Fibroblast of lung (primary cell): ENCODE data around the gene GNG7. TPM values are rescaled to one million over a fixed set of nuclear protein-coding genes. Genes with fewer than 3 reads are reported as not detected.
"Not testable (repeated sequence)": the region's sequence is repeated elsewhere in the genome, so short reads cannot be mapped to it uniquely, and the experiment has no call there.

Source experiments
- DNase-seq, 2 donors: peaks; one replicate each; pipeline versions ENCODE4 v3.0.0 to v3.0.0-alpha.2; 2010; ENCODE audit warnings: low read depth in 2 of 2
- H2AFZ ChIP-seq: 2 replicates; pipeline ENCODE4 v1.5.1; 2012; ENCODE audit warnings: low read length, control low read depth, inconsistent platforms
- H3K27ac ChIP-seq: 2 replicates; pipeline ENCODE4 v1.5.1; 2011; ENCODE audit warnings: low read length, control low read depth; ENCODE audit not compliant: insufficient read depth
- H3K27me3 ChIP-seq: 2 replicates; pipeline ENCODE4 v1.5.1; 2011; ENCODE audit warnings: mild to moderate bottlenecking, low read length; ENCODE audit not compliant: control insufficient read depth, insufficient read depth
- H3K36me3 ChIP-seq: 2 replicates; pipeline ENCODE4 v1.5.1; 2011; ENCODE audit warnings: low read length; ENCODE audit not compliant: control insufficient read depth, insufficient read depth
- H3K4me1 ChIP-seq: 2 replicates; pipeline ENCODE4 v1.5.1; 2011; ENCODE audit warnings: low read length; ENCODE audit not compliant: control insufficient read depth, insufficient read depth; ENCODE audit errors: extremely low read depth
- H3K4me2 ChIP-seq: 2 replicates; pipeline ENCODE4 v1.5.1; 2011; ENCODE audit warnings: low read length, control low read depth; ENCODE audit not compliant: insufficient read depth; ENCODE audit errors: extremely low read depth
- H3K4me3 ChIP-seq, 4 experiments: fragments of 200-600 bp in 1 of 4; sonication (generic) in 1 of 4; replicated peaks in 1 of 4; 2 replicates each; pipeline ENCODE4 v1.5.1; 2011 to 2016; ENCODE audit warnings: low read length in 4 of 4, low read depth in 3 of 4, mild to moderate bottlenecking in 3 of 4, control low read depth in 2 of 4, inconsistent platforms in 1 of 4, mixed read lengths in 1 of 4; ENCODE audit not compliant: insufficient read depth in 1 of 4; ENCODE audit errors: control extremely low read depth in 1 of 4
- H3K79me2 ChIP-seq: 2 replicates; pipeline ENCODE4 v1.5.1; 2012; ENCODE audit warnings: mild to moderate bottlenecking, low read length, inconsistent platforms; ENCODE audit not compliant: control insufficient read depth, insufficient read depth
- H3K9ac ChIP-seq: 2 replicates; pipeline ENCODE4 v1.5.1; 2011; ENCODE audit warnings: mild to moderate bottlenecking, low read length, control low read depth; ENCODE audit not compliant: insufficient read depth
- H3K9me3 ChIP-seq: 2 replicates; pipeline ENCODE4 v1.5.1; 2012; ENCODE audit warnings: low read depth, low read length; ENCODE audit not compliant: control insufficient read depth, insufficient read depth
- H4K20me1 ChIP-seq: 2 replicates; pipeline ENCODE4 v1.5.1; 2011; ENCODE audit warnings: low read length; ENCODE audit not compliant: control insufficient read depth, insufficient read depth; ENCODE audit errors: extremely low read depth
- EZH2 ChIP-seq: IDR thresholded peaks from 2 replicates; pipeline ENCODE4 v1.5.1; 2012; ENCODE audit warnings: low read length, control low read depth, mild to moderate bottlenecking; ENCODE audit errors: missing control alignments
- polyA plus RNA-seq, 2 donors: library from polyadenylated mRNA; depleted of rRNA in 1 of 2; stranded (reverse) in 1 of 2; unstranded in 1 of 2; fragments of >200 nt; gene quantifications; 2 replicates each; pipeline ENCODE4 v1.2.1, GENCODE V29; 2011 to 2012; ENCODE audit warnings: missing spikeins in 1 of 2
- total RNA-seq: library from RNA; depleted of rRNA; stranded (reverse); fragments of >200 nt; gene quantifications from 2 replicates; pipeline ENCODE4 v1.2.1, GENCODE V29; 2014
- TF ChIP-seq, protein P1 (sequence below), 2 donors: IDR thresholded peaks in 1 of 2; conservative IDR thresholded peaks in 1 of 2; 1 replicate in 1 of 2; 2 replicates in 1 of 2; pipeline ENCODE4 v1.5.1; 2011 to 2012; ENCODE audit warnings: low read length in 2 of 2, control low read depth in 1 of 2, inconsistent platforms in 1 of 2, low read depth in 1 of 2, mild to moderate bottlenecking in 1 of 2

Gene GNG7
- total and polyA plus RNA-seq, 2 donors (not counting 1 experiment from before 2014, with no cell fraction given), result 0.27 to 0.83 TPM

DNA sequence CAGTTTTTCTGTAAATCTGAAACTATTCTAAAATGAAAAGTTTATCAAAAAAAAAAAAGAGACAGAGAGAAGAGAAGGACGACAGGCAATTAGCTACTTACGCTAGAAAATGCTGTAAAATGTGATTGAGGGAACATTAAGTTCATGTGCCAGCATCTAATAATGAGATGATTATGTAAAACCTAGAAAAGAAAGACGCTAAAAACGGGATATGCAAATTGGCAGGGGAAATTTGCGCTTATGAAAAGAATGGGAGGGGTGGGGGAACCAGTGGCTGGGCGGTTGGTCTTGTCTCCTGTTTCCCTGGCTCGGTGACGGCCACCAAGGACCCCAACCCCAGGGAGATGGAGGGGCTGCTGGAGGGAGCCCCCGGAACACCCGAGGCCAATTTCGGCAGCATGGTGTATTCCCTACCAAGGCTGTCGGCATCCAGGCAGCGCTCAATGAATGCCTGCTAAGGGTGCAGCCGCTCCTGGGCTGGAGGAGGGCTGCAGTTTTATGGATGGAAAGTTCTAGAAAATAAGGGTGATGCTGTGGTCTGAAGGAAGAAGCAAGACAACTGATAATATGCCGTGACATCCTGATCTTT is 34.2 kb downstream of the GNG7 start:
- no peak overlapping the region for H3K27ac ChIP-seq
- no peak for DNase-seq
- H3K79me2 ChIP-seq, result no peaks in the 10 kb centered on the region
- H4K20me1 ChIP-seq, result no peaks in the 10 kb centered on the region
- no peaks in the 10 kb centered on the region for H3K27me3 ChIP-seq
- TF ChIP-seq, protein P1, sequence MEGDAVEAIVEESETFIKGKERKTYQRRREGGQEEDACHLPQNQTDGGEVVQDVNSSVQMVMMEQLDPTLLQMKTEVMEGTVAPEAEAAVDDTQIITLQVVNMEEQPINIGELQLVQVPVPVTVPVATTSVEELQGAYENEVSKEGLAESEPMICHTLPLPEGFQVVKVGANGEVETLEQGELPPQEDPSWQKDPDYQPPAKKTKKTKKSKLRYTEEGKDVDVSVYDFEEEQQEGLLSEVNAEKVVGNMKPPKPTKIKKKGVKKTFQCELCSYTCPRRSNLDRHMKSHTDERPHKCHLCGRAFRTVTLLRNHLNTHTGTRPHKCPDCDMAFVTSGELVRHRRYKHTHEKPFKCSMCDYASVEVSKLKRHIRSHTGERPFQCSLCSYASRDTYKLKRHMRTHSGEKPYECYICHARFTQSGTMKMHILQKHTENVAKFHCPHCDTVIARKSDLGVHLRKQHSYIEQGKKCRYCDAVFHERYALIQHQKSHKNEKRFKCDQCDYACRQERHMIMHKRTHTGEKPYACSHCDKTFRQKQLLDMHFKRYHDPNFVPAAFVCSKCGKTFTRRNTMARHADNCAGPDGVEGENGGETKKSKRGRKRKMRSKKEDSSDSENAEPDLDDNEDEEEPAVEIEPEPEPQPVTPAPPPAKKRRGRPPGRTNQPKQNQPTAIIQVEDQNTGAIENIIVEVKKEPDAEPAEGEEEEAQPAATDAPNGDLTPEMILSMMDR (conservative IDR thresholded peaks at IDR 0.05 in 1 of 2, IDR thresholded peaks at IDR 0.05 in 1 of 2; ENCODE audit: low read depth in 1 of 2, low read length in 2 of 2), result no peak
- no peak for TF ChIP-seq EZH2
- no peak overlapping the region for H3K4me2 ChIP-seq
- H3K36me3 ChIP-seq, result no peaks in the 10 kb centered on the region
- H3K9ac ChIP-seq, result no peak overlapping the region
- no peak overlapping the region for H2AFZ ChIP-seq
- no peaks in the 10 kb centered on the region for H3K9me3 ChIP-seq
- no peak overlapping the region for H3K4me3 ChIP-seq
- H3K4me1 ChIP-seq, result no peaks in the 10 kb centered on the region

DNA sequence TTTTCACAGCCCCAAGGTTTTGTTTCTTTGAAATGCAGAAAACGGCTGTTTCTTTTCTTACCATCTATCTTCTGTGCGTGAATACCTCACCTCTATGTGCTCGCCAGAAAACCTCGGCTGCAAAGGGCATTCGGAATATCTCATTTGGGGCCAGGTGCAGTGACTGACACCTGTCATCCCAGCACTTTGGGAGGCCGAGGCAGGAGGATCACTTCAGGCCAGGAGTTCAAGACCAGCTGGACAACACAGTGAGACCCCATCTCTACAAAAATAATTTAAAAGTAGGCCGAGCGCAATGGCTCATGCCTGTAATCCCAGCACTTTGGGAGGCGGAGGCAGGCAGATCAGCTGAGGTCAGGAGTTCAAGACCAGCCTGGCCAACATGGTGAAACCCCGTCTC is 35.1 kb downstream of the GNG7 start:
- H2AFZ ChIP-seq, H3K4me2 ChIP-seq, H3K79me2 ChIP-seq, H3K9ac ChIP-seq, H3K4me1 ChIP-seq, H4K20me1 ChIP-seq, DNase-seq, H3K27ac ChIP-seq, H3K4me3 ChIP-seq, H3K27me3 ChIP-seq, H3K9me3 ChIP-seq, H3K36me3 ChIP-seq: not testable (repeated sequence)

DNA sequence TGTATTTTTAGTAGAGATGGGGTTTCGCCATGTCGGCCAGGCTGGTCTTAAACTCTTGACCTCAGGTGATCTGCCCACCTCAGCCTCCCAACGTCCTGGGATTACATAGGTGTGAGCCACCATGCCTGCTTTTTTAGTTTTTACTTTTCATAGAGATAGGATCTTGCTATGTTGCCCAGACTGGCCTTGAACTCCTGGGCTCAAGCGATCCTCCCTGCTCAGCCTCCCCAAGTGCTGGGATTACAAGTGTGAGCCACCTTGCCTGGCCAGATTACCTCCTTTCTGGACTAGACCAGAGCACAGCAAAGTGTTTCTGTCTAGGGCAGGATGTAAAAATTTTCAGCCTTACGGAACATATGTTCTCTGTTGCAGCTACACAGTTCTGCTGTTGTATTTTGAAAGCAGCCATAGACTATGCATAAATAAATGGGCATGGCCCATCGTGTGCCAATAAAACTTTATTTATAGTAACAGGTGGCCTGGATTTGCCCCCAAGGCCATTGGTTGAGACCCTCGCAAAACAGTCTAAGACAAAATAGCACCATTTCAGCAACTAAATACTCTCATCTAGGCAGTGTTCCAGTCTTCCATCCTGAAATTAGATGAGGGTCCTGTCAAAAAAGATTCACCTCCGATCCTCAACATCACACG is 36.0 kb downstream of the GNG7 start:
- H3K4me1 ChIP-seq, result no peaks in the 10 kb centered on the region
- no peaks in the 10 kb centered on the region for H4K20me1 ChIP-seq
- H3K4me2 ChIP-seq, result no peak overlapping the region
- H3K27me3 ChIP-seq, result no peaks in the 10 kb centered on the region
- DNase-seq, result no peak
- no peak overlapping the region for H2AFZ ChIP-seq
- H3K27ac ChIP-seq, result no peak overlapping the region
- H3K4me3 ChIP-seq, result no peak overlapping the region
- no peaks in the 10 kb centered on the region for H3K79me2 ChIP-seq
- no peaks in the 10 kb centered on the region for H3K9me3 ChIP-seq
- no peak for TF ChIP-seq EZH2
- TF ChIP-seq, protein P1 (conservative IDR thresholded peaks at IDR 0.05 in 1 of 2, IDR thresholded peaks at IDR 0.05 in 1 of 2; ENCODE audit: low read depth in 1 of 2, low read length in 2 of 2), result no peak
- H3K36me3 ChIP-seq, result no peaks in the 10 kb centered on the region
- H3K9ac ChIP-seq, result no peak overlapping the region
